ELR (cell line): Measurements from ENCODE around the gene XPO6.

Experiments used
- DNase-seq: peaks from one replicate; pipeline ENCODE4 v3.0.0-alpha.2; 2015; ENCODE audit warnings: low read depth

XPO6 gene

DNA sequence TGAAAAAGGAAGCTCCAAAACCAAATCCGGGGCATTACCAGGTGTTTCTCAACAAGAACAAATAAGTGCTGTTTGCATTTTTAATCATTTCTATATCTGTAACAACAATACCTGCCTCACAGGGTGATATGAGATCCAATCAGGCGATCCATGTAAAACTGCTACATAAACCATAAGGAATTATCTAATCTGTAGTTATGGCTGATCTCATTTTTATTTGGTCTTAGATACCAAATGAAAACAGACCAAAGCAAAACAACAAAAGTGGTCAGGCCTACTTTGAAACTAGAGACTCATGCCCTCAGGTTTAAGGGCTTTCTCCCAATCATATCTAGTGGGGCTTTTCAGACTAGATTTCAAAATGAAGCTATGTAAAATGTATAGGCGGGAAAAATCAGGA lies 28.3 kb downstream of the XPO6 start:
- no peak for DNase-seq

DNA sequence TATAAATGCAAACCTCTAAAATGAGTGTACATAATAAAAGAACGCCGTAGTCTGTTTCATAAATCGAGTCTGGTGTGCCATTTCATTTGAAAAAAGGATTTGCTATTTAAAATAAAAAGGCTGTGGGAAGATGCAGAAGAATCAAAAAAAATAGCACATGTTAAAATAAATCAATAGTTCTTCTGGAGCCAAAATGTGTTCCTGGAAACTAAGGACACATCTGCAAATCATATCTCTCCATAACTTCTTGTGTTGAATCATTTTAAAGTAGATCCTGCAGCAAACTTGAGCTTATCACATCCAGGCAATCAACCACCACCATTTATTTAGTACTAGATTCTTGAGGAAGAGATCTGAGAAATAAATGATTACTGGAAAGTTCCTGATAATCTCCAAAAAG lies 29.0 kb downstream of the XPO6 start:
- no peak for DNase-seq

DNA sequence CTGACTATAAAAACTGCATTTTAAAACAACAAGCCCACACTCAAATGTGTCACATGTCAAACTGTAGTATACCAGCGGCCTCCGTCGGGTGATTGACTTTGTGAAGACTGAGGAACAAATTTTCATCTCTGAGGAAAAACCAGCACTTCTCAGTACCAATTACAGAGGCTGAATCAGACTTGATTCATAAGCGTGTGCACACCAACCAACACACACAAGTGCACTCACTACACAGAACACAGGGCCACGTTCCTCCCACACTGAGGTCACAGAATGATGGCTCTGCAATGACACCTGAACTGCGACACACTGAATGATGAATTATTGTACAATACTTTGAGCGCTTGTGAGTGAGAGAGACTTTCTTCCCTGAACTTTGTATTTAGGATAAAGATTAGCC lies 29.6 kb downstream of the XPO6 start:
- peak; percentile 79 for DNase-seq

DNA sequence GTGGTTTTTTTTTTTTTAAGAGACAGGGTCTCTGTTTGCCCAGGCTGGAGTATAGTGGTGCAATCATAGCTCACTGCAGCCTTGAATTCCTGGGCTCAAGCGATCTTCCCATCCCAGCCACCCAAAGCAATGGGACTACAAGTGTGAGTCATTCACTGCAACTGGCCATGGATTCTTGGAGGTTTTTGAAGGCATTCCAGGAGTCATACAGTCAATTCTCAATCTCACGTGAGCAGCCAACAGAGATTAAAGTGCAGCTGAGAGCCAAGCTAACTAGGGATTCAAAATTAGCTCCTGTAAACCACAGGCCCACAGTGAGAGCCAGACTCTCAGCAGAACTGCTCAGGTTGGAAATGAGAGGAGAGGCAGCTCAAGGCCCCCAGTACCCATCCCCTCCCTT lies 30.2 kb downstream of the XPO6 start:
- peak; percentile 96 for DNase-seq

DNA sequence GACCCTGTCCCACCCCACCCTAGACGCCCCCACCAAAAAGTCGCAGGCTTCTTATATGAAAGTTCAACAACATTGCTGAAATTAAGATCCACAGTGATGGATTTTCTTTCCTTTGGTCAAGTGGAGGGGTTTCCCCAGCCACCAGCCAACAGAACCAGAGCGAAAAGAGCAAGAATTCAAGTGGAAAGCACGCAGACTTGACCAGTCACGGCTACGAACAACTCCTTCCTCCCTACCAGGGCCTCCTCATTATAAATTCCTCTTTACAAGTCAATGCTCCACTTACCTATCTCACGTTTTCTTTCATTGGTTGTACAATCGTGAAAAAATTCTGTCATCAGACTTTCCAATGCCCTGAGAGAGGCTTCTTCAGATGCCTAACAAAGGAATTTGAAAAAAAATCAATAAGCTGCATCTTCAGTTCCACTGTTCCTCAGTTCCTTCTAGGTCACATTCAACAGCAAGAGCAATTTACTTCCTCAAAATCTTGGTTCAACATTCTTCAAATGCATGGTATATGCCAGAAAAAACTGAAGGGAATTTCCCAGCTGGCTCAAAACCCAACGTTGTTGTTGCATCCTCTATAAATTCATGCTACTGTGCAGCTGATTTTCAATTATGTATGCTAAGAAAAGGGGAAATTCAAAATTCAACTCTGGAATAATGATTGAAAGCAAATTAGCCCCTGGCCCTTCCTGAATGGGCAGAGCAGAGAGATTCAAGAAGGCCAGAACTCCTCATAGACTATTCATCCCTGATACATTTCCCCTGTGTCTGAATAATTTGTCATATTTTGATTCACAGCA lies 30.9 kb downstream of the XPO6 start:
- DNase-seq = no peak

DNA sequence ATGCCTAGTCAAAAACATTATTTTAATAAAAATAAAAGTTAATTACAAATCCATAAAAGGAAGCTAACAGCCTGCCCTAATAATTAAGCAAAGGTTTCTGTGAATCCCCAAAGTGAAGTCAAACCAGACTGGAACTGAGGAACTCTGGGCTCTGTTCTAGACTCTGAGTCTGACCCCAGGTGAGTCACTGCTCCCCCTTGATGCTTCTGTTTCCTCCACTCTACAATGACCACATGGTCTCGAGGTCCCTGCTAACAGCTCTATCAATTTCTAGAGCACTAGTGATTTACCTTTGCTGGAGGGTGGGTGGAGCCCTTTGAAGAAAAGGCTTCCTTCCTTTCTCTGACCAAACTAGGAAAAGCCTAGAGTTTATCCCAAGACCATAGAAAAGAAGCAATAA lies 32.4 kb downstream of the XPO6 start:
- peak; percentile 51 for DNase-seq

DNA sequence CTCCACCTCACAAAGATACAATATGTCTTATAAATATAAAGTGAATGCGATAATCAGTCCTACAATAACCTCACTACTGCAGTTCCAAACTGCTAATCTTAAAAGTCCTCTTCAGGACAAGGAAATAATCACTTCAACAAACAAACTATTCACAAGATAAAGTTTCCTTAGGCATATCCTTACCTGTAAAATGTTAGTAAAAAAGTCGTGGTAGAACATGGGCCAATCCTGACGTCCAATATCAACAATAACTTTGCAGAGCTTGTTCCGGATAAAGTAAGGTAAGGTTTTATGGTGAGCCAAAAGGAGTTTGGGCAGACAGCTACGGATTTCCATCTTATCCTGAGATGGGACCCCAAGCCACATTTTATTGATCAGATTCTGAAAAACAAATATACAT lies 36.0 kb downstream of the XPO6 start:
- DNase-seq = no peak

DNA sequence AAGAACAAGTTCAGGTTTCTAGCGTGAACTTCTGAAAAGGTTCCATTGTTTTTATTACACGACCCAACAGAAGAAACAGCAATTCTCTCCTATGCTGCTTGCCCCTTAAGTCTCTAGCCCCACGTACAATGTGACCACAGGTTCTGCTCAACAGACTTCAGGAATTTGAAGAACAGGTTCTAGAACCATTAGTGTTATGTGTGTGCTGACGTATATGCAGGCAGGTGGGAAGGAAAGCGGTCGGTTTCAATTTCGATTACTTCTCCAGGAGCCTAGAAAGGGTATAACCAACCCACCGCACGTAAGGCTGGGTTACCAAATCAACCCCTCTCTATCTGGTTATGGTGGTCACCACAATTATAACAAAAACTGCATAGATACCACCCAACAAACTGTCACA lies 39.4 kb downstream of the XPO6 start:
- DNase-seq = no peak

DNA sequence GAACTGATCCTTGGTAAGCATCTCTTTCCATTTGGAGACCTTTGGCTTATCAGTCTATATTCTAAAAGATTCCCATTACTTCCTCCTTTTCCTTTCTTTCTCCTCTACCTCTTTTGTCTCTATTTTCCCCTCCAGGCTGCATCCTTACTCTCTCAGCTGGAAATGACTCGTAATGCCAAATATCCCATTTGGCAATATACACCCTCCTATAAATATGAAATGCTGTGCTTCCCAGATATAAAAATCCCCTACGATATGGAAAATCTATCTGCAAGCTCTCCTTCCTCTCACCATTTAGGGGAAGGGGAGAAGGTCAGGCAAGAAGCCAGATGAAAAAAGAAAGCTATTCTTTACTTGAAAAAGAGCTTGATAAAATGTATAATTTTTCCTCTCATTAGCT lies 39.9 kb downstream of the XPO6 start:
- DNase-seq = peak; percentile 32

DNA sequence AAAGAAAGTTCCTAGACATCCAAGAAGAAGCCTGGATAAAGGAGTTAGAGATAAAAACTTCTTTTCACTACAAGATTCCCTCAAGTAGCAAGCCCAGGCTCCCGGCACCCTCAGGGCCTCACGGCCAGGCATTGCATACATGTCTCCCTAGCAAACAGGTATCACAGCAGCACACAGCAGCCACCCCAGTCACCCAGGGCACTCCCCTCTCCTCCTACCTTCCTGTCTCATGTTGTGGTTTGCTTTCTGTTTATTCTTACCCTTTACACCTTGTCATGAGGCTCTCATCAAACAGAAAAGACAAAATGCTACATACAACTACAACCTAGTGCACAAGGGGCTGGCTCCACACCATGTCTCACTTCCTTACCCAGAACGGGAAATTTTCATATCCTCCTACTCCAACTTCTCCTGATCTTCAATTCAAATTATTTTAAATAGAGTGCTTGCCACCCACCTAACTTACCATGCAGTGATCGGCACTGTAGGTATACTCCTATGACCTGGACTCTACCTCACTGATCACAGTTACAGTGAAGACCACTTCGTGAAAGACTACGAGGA lies 42.7 kb downstream of the XPO6 start:
- no peak for DNase-seq

DNA sequence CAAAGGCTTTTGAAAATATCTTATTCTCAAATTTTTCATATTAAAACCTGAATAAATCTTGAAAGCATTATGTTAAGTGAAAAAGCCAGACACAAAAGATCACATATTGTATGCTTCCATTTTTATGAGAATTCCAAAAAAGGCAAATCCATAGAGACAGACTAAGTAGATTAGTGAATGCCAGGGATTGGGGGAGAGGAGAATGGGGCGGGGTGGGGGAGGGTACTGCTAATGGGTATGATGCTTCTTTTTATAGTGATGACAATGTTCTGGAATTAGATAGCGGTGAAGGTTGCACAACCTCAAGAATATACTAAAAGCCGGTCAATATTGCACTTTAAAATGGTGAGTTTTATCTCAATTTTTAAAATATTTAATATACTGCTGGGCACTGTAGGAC lies 44.0 kb downstream of the XPO6 start:
- DNase-seq = no peak

DNA sequence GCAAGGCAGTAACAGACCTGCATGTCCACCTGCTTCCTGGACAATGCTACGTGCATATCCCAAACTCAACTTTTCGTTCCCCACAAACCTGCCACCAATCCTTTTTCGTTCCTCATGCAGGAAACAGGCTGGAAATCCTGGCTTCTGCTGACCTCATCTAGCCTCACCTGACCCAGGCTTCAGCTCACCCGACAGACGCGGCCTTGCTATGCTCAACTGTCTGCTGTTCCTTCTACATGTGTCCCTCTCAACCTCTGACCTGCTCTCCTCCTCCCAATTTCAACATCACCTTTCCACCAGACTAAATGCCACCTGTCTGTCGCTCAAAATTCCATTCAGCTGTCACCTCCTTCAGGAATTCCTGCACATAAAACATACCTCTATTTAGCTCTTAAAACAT lies 44.5 kb downstream of the XPO6 start:
- no peak for DNase-seq

DNA sequence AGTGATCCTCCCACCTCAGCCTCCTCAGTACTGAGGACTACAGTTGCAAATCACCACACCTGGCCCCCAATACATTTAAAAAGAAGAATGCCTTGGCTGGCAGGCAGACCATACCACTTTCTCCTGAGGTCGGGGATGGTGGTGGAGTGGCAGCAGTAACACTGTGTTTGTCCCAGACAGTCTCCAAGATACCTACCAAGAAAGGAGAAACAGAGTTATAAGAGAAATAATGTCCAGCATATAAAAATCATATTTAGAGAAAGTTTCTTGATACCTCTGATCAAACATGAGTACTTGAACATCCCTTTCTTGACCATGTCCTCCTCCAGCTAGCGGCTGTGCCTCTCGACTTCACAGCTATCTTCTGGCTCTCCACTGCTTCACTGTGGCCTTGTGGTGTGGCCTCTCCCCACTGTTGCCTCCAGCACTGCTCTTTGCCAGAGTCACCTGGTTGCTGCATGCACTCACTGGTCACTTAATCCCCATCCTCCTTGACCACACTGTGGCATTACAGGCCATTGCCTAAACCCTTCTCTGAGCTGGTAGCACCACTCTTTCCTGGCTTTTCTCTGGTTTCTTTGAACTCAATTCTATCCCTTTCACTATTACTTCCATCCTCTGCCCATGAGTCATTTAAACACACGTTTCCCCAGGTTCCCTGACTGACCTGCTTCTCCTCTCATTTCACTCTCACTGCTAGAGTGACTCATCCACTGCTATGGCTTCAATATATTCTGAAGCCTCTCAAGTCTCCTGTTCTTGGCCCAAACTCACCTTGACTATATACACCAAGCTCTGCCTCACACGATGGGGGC lies 45.2 kb downstream of the XPO6 start:
- DNase-seq = peak; percentile 79

DNA sequence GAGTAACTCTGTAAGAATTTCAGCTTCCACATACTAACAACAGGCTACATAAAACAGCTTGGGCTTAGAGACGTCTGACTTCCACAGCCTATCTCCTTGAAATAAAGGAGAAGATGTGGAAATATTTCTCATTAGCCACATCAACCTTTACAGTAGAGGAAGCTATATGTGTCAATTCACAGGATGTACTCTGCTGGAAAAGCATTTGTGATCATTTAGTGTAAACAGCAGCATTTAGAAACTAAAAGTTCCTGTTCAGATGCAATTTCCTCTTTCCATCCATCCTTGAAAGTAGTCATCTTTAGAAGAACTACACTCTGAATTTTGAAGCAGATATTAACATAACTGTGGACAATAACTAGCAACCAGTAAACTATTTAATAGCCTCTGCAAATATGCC lies 46.2 kb downstream of the XPO6 start:
- no peak for DNase-seq

DNA sequence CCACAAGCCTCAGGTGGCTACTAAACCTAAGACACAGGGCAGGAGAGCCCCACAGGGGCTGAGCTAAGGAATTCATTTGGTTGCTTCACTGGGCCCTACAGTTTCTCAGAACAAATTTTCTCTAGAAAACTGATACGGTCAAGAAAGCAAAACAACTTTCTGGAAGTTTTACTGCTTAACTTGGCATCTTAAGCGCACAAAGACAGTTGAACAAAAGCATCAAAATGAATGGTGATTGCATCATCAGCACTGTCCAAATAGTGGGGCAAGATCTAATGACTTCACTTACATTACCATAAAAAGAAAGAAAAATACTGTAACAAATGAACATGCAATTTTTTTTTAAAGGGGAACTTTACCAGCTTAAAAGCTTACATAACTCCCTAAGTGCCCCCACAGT lies 47.6 kb downstream of the XPO6 start:
- no peak for DNase-seq

DNA sequence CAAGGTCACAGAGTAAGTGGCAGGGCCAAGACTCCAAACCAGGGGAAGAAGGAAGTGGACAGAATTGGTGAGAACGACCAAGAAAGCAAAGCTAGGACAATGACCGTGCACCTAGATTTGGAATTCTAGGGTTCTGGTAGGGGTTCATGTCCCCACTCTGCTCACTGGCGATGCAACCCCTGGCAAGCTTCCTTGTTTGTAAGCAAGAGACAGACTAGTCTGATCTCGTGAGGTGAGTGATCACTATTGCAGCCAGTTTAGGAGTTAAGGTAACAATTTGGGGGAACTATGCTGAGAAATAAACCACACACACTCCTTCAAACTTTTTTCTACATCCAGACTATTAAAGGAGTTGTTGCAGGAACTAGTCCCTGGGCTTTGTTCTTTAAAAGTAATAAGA lies 48.1 kb downstream of the XPO6 start:
- DNase-seq = no peak

DNA sequence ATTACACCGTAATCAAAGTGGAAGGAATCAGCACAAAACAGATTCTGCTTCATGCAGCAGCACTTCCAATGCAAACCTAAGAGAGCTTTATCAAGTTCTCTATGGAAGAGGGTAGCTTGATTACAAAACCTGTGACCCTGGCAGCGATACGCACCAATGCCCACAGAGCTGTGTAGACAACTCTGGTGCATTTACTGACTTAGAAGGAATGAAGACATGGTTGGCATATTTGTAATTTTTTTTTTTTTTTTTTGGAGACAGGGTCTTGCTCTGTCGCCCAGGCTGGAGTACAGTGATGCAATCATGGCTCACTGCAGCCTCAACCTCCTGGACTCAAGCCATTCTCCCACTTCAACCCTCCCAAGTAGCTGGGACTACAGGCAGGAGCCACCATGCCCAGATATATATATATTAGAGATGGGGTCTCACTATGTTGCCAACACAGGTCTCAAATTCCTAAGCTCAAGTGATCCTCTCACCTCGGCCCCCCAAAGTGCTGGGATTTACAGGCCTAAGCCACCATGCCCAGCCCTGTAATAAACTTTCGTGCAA lies 49.4 kb downstream of the XPO6 start:
- DNase-seq = no peak

DNA sequence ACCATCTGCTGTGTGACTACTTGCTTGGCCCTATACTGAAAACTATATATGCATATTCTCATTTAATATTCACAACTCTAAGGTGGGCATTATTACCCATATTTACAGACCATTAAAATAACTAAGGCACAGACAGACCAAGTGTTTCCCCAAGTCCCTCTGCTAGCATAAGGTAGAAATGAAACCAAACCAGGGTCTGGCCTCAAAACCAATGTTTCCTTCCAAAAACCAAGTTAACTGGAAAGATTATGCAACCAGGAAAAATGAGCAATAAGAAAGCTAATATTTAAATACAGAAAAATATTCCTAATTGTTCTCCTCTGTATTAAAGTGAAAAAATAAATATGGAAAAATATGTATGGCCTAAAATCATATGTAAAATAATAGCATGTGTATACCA lies 50.1 kb downstream of the XPO6 start:
- DNase-seq = no peak

DNA sequence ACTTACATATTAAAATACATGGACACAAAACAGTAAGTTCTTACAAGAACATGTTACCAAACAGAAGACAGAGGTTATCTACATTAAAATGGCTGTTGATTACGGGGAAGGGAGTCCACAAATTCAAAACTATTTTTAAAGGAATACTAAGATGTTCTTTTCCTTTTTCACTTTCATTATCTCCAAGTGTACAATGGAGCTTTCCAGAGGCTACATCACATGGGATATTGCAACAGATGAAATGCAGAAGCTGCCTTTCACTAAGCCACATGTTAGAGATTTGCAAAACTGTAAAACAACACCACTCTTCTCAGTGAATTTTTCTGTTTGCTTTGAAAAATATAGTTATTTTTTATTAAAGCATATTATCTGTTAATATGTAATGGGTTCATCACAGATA lies 53.6 kb downstream of the XPO6 start:
- no peak for DNase-seq

DNA sequence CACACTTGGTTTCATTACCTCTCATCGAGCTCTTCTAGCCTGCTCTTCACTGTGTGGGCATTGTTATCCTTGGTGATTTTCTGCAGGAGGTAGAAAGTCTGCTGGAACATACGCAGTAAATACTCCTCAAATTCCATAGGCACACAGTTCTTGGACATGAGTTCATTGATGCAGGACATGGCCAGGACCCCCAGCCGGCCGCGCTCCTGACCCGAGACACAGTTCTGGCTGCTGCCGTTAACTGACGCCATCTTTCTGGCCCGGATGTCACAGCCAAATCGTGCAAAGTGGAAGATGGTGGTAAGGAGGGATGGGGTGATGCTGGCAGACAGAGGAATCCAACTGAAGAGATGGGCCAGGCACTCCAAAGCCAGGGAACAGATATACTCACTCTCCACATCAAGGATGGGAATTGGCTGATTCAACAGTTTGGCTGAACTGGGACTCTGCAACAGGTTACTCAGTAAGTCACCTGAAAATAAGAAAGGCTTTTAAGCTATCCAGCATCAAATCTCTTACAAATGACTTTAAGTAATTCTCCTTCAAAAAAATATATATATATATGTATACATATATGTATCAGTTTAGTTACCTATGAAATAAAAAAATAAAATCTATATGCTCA lies 55.6 kb downstream of the XPO6 start:
- DNase-seq = no peak

DNA sequence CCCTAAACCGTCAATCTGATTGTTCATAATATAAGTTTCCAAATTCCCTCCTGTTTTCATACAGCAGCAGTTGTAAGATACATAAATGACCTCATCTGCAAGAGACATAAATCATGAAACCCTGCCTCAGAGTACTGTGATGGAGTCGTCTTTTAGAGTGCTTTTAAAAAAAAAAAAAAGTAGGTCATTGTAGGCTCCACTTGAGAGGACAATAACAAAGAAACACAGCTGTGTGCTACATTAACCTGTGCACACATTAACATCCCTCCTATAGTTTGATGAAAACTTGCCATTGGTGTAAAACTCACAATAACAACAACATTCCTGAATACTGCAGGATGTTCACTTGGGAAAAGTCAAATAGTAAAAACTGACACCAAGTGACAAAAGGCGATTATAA lies 56.5 kb downstream of the XPO6 start:
- no peak for DNase-seq

DNA sequence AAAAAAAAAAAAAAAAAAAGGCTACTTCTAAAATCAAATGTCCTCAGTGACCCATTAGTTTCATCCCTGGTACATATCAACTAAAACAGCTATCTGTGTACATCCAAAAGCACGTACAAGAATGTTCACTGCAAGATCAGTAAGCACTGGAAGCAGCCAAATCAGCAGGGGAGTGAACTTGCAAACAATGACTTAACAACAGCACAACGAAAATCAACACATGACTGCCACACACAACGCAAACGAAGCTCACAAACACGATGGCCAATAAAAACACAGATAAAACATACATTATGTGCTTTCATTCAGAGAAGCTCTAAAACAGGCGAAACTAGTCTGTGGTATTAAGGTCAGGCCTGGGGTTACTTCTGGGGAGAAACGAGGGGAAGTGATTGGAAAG lies 60.6 kb downstream of the XPO6 start:
- DNase-seq = no peak
